ENCODE measurements around the gene SLC26A2.

DNA sequence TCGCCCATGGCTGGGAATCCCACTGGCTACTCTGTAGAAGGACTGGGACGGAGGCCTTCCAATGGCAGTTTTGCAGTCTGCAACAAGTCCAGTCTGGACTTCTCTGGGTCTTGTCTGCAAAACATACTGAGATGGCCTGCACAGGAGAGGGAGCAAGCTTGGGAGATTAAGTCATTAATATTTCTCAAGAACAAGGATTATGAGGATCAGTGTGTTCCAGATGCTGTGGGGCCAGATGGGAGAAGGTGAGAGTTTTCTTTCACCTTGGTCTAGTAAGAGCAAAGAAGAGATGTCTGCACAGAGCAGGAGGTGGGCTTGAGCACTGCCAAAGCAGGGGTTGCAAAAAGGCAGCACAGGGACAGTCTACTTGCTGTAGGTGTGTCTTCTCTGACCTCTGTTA lies 15.9 kb upstream of the SLC26A2 start, which contains the start of gene PDE6A:
- TF ChIP-seq, protein P1, sequence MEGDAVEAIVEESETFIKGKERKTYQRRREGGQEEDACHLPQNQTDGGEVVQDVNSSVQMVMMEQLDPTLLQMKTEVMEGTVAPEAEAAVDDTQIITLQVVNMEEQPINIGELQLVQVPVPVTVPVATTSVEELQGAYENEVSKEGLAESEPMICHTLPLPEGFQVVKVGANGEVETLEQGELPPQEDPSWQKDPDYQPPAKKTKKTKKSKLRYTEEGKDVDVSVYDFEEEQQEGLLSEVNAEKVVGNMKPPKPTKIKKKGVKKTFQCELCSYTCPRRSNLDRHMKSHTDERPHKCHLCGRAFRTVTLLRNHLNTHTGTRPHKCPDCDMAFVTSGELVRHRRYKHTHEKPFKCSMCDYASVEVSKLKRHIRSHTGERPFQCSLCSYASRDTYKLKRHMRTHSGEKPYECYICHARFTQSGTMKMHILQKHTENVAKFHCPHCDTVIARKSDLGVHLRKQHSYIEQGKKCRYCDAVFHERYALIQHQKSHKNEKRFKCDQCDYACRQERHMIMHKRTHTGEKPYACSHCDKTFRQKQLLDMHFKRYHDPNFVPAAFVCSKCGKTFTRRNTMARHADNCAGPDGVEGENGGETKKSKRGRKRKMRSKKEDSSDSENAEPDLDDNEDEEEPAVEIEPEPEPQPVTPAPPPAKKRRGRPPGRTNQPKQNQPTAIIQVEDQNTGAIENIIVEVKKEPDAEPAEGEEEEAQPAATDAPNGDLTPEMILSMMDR (IDR thresholded peaks at IDR 0.05; ENCODE audit: control extremely low read depth in 1 of 3, insufficient read depth in 1 of 3, low read depth in 1 of 3, low read length in 3 of 3) = no peak
- no peak for TF ChIP-seq GTF2F1 (IDR thresholded peaks at IDR 0.05; ENCODE audit: borderline replicate concordance, low read depth, low read length)
- TF ChIP-seq YY1 (IDR thresholded peaks at IDR 0.05; ENCODE audit: low read depth, low read length) = no peak
- TF ChIP-seq NRF1 (IDR thresholded peaks at IDR 0.05; ENCODE audit: low read depth, low read length) = no peak
- TF ChIP-seq, protein P2, sequence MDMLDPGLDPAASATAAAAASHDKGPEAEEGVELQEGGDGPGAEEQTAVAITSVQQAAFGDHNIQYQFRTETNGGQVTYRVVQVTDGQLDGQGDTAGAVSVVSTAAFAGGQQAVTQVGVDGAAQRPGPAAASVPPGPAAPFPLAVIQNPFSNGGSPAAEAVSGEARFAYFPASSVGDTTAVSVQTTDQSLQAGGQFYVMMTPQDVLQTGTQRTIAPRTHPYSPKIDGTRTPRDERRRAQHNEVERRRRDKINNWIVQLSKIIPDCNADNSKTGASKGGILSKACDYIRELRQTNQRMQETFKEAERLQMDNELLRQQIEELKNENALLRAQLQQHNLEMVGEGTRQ (IDR thresholded peaks at IDR 0.05; ENCODE audit: low read length) = no peak
- no peak for TF ChIP-seq SUZ12 (IDR thresholded peaks at IDR 0.05; ENCODE audit: low read length)
- TF ChIP-seq CBX5 (IDR thresholded peaks at IDR 0.05; ENCODE audit: low read depth, low read length) = no peak
- no peak for TF ChIP-seq SIX5 (IDR thresholded peaks at IDR 0.05; ENCODE audit: low read depth, low read length)
- TF ChIP-seq, protein P3, sequence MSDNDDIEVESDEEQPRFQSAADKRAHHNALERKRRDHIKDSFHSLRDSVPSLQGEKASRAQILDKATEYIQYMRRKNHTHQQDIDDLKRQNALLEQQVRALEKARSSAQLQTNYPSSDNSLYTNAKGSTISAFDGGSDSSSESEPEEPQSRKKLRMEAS (IDR thresholded peaks at IDR 0.05) = no peak
- no peak for TF ChIP-seq EZH2 (IDR thresholded peaks at IDR 0.05; ENCODE audit: low read depth, low read length, severe bottlenecking)
- TF ChIP-seq BRCA1 (IDR thresholded peaks at IDR 0.05; ENCODE audit: low read depth, low read length) = no peak
- no peak for TF ChIP-seq SIN3A (conservative IDR thresholded peaks at IDR 0.05 in 1 of 2, IDR thresholded peaks at IDR 0.05 in 1 of 2; ENCODE audit: low read depth in 1 of 2, low read length in 2 of 2)
- TF ChIP-seq JUN (IDR thresholded peaks at IDR 0.05; ENCODE audit: low read depth, low read length) = no peak
